Measurements from ENCODE around the gene ST7L.
"Not testable (repeated sequence)": the region's sequence is repeated elsewhere in the genome, so short reads cannot be mapped to it uniquely, and the experiment has no call there.

The ST7L gene

GRCh38 chr1:112618721-112619517 lies at the start of gene ST7L:
ST7L (minus strand) TSS chr1:112619141; CDS start chr1:112619113, 28 bp downstream.
- peak; percentile 72 for DNase-seq

DNA sequence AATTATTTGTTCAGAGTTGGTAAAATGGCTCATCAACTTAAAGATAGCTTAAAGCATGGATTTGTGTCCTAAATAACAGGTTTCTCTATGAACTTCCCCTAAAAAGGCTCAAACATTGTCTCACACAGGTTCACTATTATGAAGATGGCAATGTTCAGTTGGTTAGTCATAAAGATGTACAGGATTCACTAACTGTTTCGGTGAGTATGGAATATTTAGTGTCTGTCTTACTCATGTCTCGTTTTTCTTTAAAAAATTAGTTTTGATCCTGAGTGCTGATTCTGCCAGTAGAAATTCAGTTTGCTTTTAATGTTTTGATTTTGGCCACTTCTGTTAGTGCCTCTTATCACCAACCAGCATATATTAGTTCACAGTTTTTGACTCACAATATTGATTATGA lies 48.0 kb upstream of the ST7L start:
- no peak for DNase-seq

DNA sequence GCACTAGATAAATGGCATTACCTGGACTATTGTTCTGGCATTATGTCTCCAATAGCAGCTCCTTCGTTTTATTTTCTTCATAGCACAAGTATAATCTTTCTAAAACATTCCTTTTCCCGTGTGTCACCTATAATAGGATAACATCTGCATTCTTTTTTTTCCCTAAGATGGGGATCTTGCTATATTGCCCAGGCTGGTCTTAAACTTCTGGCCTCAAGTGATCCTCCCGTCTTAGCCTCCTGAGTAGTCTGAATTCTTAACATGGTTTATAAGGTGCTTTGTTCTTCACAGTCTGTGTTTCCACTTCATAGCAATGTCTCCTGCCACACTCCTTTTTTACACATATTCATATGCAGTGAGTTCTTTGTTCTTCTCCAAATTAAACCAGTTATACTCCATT lies 46.9 kb upstream of the ST7L start:
- DNase-seq: no peak

- no peak for DNase-seq
Observed at GRCh38 chr1:112651205-112651604, 32.3 kb upstream of the ST7L start.

GRCh38 chr1:112646225-112646624 lies 27.3 kb upstream of the ST7L start:
- no peak for DNase-seq

DNA sequence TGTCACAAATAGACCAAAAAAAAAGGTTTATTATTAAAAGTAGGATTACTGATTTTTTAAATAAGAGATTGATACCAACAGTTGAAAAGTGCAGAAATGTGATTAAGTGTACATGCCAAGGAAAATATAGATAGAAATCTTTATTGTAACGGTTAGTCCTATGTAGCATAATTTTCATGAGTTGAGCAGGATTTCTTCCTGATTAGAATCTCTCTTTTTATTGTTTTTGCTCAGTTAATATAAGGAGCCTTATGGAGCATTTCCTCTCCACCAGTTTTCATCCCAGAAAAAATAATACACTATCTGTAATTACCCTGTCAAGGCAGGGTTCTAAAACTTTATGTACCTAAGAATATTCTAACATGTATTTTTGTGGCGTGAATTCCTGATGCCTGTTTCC lies 24.1 kb upstream of the ST7L start:
- no peak for DNase-seq

- not testable (repeated sequence) for DNase-seq
Observed at GRCh38 chr1:112640437-112640836, 21.5 kb upstream of the ST7L start.

DNA sequence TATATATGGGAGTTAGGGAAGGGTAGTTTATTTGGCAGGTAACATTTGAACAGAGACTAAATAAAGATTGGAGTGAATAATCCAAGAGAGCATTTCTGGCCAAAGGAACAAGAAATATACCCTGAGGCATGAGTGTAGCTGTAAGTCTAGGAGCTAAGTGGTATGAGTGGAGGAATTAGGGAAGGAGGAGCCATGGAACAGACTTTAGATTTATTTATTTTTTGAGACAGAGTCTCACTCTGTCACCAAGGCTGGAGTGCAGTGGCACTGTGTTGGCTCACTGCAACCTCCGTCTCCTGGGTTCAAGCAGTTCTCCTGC lies 19.1 kb upstream of the ST7L start:
- DNase-seq: no peak

- DNase-seq: no peak
Observed at GRCh38 chr1:112637254-112638109, 18.5 kb upstream of the ST7L start.

DNA sequence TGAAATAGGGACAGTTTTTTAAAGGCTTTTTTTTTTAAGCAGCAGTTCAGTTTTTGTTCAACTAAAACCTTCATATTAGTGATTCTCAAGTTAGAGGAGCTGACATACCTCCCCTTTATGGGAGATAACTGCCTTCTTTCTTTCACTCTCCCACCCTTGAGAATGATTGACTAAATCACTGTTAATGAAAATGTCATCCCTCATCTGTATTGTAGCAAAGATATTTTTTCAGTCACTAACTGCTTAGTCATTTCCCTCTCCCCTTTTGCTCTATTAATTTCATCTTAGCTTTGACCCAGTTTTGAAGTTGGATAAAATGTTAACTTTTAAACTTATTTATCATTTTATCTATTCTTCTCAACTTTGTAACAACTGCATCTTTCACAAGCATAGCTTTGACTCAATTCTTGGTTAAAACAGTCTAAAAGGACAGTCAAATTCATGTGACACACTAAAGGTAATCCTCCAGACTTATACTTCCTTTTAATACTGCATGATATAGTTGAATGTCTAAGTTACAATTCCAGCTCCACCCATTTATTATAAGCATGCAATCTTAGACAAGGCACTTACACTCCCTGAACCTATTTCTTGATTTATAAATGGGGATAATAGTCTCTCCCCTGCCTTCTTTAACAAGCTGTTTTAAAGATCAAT lies 17.8 kb upstream of the ST7L start:
- no peak for DNase-seq

DNA sequence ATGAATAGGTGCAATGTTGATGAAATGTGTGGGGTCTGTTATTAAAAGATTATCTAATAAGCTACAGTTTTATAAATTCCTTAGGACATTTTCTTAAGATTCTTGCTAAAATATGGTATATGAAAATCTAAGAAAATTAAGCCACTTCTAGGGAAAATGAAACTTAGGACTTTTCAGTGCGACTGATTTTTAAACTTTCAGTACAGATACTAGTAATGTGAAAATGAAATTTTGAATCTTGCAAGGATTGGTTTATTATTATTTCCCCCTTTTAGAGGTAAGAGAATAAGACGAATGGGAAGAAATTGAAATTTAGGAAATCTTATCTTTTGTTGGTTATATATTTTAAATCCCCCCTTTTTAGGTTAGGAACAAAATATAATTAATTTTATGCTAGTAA lies 17.1 kb upstream of the ST7L start:
- no peak for DNase-seq

DNA sequence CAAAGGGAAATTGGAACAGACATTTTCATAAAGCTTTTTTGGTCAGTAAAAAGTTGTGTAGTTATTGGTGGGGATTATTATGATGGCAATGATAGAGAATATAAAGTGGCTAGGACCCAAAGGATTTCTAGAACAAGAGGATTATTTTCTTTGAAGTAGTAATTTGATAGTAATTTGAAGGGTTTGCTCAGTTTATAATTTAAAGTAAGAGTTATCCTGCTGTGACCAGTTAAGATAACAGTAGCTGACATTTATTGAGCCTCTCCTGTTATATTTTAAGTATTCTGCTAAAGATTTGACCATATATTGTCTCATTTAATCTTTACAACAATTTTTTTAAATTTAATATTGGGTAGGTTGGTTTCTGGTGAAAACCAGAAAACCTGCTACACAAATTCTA lies 15.4 kb upstream of the ST7L start:
- DNase-seq: no peak

- no peak for DNase-seq
Observed at GRCh38 chr1:112633628-112634027, 14.7 kb upstream of the ST7L start.

DNA sequence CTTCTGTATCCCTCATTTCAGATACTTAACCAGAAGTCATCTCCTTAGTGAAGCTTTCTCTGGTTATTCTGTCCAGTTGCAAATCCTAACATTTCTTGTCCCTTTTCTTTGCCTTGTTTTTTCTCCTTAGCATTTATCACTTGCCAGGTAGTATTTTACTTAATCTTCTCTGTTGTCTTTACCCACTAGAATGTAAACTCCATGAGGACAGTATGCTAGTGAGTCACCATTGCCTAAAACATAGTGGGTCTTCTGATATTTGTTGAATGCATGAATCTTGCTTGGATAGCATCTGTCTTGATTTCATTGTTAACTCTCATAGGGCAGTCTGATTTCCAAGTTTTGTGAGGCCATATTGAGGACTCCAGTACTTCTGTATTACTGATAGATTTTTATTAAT lies 10.3 kb upstream of the ST7L start:
- no peak for DNase-seq

DNA sequence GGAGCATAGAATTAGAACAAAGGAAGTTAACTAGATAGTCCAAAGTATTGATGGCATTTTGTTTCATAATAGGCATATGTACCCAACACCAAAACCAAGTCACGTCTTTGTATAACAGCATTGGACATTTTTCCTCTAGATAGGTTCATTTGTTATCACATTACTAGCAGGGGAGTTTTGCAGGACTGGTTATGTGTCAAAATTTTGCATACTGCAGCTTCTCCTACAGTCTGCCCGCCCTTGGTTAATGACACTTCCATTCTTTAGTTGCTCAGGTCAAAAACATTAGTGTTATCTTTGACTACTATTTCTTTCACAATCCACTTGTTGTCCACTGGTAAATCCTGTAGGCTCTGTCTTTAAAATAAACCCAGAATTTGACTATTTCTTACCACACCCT lies 9.6 kb upstream of the ST7L start:
- DNase-seq: no peak

DNA sequence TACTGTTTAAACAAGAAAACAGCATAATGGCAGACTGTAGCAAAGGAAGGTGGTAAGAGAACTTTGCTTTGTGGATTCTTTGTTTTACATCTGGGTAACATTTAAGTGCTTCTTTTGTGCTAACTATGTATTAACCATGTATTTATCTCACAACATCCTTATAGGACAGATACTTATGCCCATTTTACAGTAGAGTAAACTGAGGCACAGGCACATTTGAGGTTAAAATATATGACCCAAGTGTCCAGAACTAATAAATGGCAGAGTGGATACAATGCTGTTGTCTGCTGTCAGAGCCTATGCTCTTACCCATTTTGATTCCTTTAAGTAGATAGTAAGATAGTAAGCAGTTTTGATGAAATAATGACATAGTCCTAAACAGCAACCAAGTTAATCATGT lies 7.9 kb upstream of the ST7L start:
- no peak for DNase-seq

DNA sequence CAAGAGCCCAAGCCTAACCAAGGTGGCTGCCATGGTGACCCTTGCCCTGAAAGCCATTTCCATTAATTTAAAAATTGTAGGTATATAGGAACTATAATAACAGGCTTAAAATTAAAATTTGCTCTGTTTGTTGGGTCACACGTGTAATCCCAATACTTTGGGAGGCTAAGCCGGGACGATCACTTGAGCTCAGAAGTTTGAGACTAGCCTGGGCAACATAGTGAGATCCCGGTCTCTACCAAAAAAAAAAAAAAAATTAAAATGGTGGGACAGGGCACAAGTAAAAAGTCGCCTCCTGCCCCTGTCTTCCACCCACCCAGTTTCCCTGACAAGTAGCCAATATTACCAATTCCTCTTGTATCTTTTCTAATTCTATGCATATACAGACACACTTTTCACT lies 7.3 kb upstream of the ST7L start:
- no peak for DNase-seq

DNA sequence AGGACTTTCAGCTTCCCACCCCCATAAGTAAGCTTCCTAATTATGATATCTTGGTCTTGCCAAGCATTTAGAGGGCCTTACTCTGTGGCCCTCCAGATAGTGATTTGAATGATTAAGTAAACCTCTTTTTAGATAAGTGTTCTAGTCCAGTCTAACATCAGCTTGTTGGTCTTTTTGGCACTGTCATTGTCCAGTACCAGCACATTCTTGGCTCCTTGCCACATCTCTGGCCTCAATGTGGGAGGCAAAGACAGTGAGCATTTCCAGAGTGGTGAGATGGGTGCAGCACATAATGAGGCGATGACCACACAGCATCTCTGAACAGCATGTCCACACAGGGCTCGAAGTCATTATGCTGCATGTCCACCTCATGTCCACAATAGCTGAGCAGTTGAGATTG lies 6.8 kb upstream of the ST7L start:
- DNase-seq: no peak

DNA sequence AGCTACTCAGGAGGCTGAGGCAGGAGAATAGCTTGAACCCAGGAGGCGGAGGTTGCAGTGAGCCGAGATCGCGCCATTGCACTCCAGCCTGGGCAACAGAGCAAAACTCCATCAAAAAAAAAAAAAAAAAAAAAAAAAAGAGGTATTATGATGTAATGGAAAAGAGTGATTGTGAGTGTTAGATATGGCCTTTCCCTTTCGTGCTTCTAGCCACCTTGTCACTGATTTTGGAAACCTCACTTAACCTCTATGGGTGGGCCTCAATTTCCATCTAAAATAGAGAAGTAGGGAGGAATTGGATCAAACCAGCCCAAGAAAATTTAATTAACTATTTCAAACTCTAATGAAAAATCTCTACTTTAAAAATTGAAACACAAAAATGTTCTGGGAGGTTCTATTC lies 5.6 kb upstream of the ST7L start:
- DNase-seq: not testable (repeated sequence)

- no peak for DNase-seq
Observed at GRCh38 chr1:112620377-112620695, 1.4 kb upstream of the ST7L start.

GRCh38 chr1:112619518-112620376 lies 806 bp upstream of the ST7L start, which contains the start of gene CAPZA1:
CAPZA1 (plus strand) TSS chr1:112619832; CDS start chr1:112619845, 13 bp downstream.
- peak; percentile 93 for DNase-seq

DNA sequence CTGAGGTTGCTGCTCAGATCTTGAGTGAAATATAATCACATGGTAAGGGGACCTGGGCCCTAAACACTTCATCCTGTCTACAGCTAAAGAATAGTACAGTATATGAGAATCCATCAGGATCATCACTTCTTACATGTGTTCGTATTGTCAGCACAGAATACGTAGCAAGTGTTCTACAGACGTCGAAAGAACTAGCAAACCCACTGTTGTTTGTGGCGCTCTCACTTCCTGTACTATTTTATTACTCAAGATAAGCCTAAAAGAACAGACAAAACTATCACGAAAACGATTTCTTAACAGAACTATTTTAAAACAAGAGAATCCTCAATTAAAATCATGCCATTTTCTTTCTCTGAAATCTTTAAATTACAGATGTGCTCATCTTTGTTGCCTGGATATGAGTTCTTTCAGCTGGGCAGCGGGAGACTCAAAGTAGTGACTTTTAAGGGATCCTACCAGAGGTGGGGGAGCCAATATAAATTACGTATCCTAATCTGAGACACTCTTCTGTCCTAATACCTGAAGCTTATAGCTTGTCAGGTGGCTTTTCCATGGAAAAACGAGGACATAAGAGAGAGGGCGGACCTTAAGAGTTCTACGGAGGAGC lies 724 bp downstream of the ST7L start:
- DNase-seq: peak; percentile 21

All from activated CD4-positive, alpha-beta T cell treated with anti-CD3 and anti-CD28 coated beads for 48 hours (primary cell).